ENCODE data around the gene FAM20A. TPM values are rescaled to one million over a fixed set of nuclear protein-coding genes. Genes with fewer than 3 reads are reported as not detected.
"Not testable (repeated sequence)": the region's sequence is repeated elsewhere in the genome, so short reads cannot be mapped to it uniquely, and the experiment has no call there.

FAM20A gene
- total RNA-seq, 1 donor from 2014 or later = not detected

DNA sequence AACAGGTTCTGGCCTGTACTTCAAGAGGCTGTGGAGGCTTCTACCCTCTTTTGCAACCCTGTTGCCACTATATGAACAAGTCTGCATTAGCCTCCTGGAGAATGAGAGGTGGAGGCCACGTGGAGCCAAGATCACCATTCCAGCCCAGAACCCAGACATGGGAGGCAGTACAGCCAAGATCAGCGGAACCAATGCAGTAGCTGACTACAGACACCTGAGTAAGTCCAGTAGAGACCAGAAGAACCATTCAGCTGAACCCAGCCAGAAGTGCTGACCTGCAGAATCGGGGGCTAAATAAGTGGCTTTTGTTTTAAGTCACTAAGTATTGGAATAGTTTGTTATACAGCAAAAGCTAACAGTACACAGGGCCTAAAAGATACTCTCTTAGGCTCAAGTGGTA is 12.1 kb downstream of the FAM20A start:
- DNase-seq (ENCODE audit: low read depth in 2 of 2) = no peak

DNA sequence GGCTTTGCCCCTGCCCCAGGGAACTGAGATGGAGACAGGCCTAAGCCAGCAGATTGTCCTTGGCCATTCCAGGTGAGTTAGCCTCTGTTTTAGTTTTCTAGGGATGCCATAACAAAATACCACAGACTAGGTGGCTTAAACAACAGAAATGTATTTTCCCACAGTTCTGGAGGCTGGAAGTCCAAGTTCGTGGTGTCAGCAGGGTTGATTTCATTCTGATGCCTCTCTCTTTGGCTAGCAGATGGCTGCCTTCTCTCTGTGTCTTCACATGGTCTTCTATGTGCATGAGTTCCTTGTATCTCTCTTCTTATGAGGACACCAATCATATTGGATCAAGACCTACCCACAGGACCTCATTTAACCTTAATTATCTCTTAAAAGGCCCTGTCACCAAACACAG is 12.8 kb downstream of the FAM20A start:
- DNase-seq (ENCODE audit: low read depth in 2 of 2) = no peak

DNA sequence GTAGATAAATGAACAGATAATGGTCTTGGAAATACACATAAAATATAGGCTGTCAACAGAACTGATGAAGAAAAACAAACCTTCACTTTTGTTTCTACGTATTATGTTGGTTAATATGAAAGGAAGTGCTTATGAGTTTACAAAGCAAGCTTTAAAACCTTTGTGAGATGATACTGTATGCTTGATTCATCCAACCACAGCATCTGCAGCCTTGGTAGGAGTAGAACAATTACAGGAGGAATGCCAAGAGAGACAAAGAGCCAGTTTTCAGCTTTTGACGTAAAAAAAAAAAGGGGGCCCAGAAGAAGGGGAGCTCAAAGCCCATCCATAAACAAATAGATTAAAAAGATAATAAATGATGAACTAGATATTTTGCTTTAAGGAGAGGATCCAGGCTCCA is 13.3 kb downstream of the FAM20A start:
- no peak for DNase-seq (ENCODE audit: low read depth in 2 of 2)

DNA sequence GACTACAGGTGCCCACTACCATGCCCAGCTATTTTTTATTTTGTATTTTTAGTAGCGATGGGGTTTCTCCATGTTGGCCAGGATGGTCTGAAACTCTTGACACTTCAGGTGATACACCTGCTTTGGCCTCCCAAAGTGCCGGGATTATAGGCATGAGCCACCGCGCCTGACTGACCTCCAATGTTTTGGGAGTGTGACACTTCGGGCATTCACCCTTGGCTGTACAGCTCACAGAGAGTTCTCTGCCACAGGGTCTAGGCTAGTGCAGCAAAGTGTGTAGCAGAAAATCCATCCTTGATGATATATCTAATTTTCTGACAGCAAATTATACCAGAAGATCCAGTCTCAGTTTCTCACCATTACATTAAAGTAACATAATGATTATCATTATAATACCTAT is 14.1 kb downstream of the FAM20A start:
- no peak for DNase-seq (ENCODE audit: low read depth in 2 of 2)

DNA sequence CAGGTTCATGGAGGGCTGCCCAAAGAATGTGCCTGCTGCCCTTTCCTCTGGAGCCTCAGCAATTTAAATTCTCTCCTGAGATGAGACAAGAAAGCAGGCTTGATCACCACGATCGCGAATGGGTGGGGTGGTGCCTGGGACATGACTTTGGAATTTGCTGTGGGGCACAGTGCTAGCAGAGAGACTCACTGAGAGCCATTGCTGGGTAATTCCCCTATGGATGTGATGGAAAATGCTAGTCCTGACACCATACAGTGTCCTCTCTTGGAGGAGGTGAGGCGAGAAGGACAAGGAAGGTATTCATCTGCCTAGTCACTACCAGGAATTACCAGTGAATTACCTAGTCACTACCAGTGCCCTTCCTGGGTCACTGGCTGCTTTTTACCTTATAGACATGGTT is 15.5 kb downstream of the FAM20A start:
- no peak for DNase-seq (ENCODE audit: low read depth in 2 of 2)

DNA sequence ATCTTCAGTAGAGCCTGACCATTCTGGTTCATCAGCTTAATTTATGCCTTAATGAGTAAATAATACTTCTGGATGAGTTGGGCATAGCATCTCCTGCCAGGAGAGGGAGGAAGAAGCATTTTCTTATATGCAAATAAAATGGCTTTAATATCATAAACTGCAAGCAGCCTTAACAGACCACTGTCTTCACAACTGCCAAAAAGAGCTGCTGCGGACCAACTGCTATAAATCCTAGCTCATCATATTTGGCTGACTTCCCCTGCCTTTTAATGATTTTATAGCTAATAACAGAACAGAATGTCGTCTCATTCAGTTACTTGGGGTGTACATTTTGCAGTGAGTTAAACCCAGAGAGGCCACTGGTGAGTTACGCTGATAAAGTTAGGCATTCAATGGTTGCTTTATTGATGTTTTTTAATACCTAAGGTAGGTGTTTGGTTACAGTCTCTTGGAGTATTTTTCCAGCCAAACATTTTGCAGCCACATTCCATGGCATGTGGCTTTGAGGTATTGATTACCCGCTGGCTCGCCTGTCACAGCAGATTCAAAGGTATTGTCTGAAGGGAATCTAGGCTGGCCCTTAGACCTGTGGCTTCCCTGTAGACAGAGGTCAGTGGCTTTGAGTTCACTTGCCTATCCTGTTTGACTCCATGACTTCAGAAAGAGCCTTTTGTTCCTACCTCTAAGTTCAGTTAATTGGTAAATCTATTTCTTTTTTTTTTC is 16.4 kb downstream of the FAM20A start:
- no peak for DNase-seq (ENCODE audit: low read depth in 2 of 2)

DNA sequence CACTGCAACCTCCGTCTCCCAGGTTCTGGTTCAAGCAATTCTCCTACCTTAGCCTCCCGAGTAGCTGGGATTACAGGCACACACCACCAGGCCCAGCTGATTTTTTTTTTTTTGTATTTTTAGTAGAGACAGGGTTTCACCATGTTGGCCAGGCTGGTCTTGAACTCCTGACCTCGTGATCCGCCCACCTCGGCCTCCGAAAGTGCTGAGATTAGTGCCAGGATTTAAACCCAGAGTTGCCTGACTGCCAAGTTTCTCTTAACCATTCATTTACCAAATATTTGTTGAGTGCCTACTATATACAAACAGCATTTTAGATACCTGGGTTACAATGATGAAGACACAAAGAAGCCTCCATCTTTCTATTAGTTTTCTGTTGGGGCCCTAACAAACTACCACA is 18.3 kb downstream of the FAM20A start:
- DNase-seq (ENCODE audit: low read depth in 2 of 2) = not testable (repeated sequence)

DNA sequence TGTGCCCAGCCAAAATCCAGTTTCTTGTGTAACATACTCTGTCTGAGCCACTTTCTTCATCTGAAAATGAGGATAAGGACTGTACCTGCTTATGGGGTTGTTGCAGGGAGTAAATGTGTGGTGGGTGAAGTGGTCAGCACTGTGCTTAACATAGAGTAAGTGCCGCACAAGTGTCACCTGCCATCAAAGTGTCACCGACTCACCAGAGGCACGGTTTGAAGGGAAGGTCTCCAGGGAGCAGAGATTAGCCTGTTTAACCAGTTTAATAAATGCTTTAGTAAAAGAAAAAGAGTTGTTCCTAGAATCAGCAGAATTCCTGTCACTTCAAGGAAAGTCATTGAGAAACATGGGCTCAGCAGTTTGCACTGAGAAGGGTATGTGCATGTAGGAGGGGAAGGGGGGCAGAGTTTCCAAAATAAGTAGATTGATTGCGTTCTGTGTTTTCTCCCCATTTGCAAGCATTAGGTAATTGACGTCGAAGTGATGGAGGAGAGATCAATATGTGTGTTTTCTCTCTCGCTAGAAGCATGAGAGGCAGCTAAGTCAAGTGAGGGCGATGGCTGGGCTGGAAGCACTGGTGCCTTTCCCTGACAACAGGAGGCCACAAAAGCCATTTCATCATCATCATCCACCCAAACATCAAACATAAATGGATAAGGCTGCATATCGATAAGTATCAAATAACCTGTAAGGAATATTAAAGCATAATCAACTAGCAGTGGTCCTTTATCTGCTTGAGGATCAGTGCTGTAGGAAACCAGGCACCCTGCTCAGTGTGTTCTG is 19.1 kb downstream of the FAM20A start:
- DNase-seq (ENCODE audit: low read depth in 2 of 2) = no peak

DNA sequence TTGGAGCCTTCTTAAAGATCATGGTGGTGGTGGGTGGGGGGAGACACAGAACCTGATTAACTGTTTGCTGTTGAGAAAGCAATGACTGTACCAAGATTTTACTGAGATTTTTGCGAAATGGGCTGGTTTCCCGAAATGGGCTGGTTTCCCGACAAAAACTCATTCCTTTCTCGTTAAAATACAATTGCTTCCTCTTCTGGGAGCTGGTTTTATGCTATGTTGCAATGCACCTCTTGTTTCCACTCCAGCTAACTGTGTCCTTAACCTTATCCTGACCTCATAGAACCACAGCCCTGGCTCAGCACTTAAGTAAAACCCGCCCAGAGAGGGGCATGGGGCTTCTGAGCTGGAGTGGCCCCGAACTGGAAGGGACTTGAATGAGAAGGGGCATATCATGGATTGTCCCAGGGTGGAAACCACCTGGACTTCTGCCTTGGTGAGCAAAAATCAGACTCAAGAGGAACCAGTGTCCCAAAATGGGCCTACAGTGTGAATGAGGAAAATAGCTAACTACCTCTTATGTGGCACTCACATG is 20.9 kb downstream of the FAM20A start:
- DNase-seq (ENCODE audit: low read depth in 2 of 2) = no peak

DNA sequence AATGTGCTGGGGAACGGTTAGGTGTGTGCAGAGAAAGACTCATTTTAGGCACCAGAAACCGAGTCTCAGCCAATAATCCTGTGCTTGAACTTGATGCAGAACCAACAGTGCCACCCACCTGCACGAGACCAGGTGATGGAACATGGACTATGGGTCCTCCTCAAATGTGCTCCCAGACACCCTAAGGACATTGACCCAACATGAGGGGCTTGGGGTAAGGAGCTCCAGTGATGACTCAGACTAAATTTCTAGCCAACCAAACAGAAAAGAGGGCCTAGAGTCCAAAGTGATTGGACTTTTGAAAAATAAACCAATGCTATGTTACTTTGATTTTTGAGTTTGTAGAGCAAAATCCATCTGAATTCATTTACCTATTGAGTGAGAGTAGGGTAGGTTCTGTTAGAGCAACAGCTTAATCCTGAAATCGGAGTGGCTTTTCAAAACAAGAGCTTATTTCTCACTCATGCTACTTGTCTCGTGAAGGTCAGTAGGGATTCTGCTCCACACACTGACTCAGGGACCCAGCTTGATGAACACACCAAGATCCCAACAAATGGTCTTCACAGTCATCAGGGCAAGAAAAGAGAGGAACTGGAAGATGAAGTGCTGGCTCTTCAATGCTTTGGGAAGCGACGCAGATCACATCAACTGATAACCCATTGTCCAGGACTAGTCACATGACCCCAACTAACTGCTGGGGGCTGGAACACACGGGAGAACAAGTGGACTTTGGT is 21.8 kb downstream of the FAM20A start:
- no peak for DNase-seq (ENCODE audit: low read depth in 2 of 2)

DNA sequence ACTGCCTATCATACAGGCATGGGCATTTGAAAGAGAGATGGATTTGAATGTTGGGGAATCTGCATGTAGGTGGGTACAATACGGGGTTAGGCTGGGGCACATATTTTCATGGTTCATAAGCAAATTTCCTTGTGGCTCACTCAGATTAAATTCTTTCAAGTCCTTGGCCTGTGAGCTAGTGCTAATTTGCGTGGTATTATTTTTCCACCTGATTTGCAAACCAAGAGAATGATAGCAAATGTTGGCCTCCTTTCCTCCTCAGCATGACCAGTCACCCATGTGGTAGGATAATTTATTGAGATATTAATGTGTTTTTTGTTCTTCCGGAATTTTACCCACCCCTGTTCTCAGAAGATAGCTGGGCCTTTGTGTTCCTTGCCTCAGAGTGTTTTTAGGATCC is 22.9 kb downstream of the FAM20A start:
- no peak for DNase-seq (ENCODE audit: low read depth in 2 of 2)

DNA sequence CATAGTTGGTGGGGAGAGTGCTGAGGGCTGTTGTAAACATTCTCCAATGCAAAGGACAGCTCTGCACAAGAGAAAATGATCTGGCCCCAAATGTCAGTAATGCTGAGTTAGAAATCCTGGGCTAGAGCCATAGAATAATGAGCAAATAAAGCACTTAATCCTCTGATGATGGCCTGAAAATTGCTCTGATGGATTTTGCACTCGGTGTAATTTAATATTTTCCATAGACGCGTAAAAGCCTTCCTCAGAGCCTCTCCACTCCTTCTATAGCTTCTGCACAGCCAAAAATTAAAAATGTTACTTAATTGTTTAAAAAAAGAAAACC is 23.7 kb downstream of the FAM20A start:
- DNase-seq (ENCODE audit: low read depth in 2 of 2) = no peak

DNA sequence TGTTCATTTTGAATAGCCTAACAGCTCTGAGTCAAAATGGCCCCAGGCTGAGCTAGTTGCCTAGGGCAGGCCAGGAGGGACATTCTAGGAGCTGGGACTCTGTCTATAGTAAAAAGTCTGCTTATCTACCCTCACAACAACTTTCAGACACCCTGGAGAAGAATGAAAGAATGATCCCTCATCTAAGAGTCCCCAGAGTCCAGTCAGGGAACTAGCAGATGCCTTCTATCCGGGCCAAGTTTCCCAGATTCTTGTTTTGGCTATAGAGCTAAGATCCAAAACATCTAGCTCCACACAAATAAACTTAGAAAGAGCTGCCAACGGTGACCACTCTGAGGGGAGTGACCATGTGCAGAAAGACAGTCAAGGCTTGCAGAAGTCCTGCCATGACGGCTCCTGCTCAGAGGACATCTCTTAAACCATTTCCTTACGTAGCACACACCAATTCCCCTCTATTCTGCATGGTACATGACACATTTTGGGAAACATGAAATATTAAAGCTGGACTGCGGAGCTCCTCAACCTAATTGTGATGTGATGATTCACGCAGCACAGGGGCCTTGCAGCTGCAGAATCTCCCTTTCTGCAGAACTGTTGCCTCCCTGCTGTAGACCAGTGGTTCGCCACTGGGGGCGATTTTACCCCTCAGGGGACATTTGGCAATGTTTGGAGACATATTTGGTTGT is 24.2 kb downstream of the FAM20A start:
- DNase-seq (ENCODE audit: low read depth in 2 of 2) = no peak

DNA sequence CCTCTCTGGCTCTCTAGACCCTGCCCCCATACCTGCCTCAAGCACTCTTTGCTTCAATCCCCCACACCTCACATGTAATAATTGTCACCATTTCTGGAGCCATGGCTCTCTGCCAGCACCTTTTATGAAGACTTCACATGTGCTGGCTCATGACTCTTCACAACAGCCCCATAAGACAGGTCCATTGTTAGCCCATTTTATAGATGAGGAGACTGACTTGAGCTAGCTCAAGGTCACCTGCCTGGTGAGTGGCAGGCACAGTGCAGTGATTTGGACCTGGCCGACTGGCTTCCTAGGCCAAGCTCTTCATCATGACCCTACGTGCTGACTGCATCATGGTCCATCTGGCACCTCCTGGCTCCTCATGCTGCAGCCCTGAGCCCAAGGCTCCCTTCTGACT is 25.0 kb downstream of the FAM20A start:
- no peak for DNase-seq (ENCODE audit: low read depth in 2 of 2)

DNA sequence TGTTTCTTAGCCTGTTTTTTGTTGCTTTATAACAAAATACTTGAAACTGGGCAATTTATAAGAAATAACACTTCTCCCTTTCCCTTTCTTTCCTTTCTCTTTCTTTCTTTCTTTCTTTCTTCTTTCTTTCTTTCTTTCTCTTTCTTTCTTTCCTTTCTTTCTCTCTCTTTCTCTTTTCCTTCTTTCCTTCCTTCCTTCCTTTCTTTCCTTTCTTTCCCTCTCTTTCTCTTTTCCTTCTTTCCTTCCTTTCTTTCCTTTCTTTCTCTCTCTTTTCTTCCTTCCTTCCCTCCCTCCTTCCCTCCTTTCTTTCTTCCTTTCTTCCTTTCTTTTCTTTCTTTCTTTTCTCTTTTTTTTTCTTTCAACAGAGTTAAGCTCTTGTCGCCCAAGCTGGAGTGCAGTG is 27.8 kb downstream of the FAM20A start:
- DNase-seq (ENCODE audit: low read depth in 2 of 2) = no peak

DNA sequence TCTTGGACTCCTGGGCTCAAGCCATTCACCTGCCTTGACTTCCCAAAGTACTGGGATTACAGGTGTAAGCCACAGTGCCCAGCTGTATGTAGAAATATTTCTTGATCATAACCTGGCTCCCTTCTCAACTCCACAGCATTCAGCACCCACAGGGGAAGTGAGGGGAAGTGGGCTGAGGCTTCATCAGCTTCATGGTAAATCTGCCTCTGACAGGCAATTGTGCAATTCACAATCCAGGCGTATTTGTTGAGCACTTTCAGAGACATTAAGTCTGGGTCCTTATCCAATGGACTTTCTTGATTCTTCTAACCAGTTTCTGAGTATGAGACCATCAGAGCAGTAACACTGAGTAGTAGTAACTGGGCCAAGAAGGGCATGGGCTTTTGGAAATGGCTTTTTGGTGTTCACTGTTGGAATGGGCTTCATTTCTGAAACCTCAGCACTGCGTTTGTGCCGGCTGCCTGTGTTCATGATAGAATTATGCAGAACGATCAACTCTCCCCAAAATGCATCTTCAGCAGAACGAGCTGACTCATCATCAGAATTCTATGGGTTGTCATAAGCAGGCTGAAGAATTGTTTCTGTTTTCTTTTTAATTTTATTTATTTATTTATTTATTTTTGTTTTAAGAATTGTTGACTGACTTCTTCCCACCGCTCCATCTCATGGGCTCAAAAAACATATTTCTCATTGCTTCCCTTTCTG is 28.9 kb downstream of the FAM20A start:
- no peak for DNase-seq (ENCODE audit: low read depth in 2 of 2)

DNA sequence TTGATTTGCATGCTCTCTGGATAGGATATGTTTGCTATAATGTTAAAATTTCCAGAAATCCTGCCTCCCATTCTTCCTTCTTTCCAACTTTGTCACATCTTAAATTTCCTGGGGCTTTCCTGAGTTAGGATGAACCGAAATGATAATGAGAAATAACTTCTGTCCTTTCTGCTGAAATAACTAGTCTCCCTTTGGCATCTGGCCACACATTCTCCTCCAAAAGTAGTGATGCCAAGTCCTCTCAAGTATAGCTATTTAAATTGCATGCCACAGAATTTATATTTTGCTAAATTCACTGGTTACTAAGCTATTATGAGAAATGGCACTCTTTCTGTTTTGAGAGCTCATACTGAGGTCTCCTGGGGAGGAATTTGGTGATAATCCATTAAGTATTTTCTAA is 30.6 kb downstream of the FAM20A start:
- DNase-seq (ENCODE audit: low read depth in 2 of 2) = no peak

DNA sequence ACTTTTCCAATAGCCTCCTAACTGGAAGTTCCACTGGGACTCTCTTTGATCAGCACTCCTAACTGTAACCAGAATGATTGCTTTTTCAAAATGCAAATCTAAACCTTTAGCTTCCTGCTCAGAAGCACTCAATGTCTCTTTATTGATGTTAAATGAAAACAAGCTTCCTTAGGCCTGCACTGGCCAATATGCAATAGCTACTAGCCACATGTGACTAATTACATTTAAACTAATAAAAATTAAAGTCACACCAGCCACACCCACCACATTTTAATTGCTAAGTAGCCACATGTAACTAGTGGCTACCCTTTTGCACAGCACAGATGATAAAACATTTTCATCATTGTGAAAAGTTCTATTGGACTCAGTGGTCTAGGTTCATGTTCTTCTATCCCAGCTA is 31.8 kb downstream of the FAM20A start:
- DNase-seq (ENCODE audit: low read depth in 2 of 2) = no peak

DNA sequence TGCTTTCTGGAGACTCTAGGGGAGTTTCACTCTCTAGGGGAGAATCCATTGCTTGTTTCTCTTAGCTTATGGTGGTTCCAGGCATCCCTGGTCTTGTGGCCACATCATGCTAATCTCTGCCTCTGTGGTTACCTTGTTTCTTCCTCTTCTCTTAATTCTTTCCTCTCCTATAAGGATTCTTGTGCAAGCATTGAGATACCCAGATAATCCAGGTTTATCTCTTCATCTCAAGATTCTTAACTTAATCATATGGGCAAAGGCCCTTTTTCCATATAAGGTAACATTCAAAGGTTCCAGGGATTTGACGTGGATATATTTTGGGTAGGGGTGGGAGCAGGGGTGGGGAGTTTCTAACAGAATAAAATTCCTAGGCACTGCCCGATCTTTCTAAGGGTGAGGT is 32.6 kb downstream of the FAM20A start:
- no peak for DNase-seq (ENCODE audit: low read depth in 2 of 2)

DNA sequence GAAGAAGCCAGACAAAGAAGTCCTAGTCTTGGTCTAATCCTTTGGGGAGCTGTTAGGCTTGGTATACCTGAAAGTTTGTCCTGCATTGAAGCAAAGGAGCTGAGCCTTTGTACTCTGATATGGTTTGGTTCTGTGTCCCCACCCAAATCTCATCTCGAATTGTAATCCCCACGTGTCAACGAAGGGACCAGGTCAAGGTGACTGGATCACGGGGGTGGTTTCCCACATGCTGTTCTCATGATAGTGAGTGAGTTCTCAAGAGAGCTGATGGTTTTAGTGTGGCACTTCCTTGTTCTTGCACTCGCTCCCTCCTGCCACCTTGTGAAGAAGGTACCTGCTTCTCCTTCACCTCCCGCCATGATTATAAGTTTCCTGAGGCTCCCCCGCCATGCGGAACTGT is 33.6 kb downstream of the FAM20A start:
- DNase-seq (ENCODE audit: low read depth in 2 of 2) = no peak

DNA sequence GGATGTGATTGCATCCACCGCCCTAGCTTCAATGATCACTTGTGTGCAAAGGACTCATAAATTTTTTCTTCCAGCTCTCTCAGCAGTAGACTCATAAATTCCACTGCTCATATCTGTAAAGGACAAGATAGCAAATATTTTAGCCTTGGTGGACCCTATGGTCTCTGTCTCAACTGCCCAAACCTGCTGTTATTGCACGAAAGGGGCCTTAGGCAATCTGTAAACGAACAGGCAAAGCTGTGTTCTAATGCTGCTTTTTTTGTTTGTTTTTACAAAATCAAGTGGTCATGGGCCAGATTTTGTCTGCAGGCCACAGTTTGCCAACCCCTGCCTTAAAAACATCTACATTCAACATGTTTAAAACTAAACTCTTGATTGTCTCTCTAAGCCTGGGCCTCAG is 34.1 kb downstream of the FAM20A start:
- no peak for DNase-seq (ENCODE audit: low read depth in 2 of 2)

DNA sequence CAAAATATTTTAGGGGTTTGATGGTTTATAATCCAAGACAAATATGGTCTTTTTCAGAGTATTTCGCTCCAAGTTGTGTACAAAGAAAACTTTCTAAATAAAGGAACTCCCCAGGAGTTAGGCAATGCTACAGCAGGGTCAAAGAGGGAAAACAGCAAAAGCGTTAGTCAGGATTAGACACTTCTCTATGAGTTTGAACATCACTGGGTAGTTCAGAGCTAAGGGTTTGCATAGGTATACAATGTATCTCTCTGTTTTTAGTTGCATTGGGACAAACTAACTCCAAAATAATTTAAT is 34.8 kb downstream of the FAM20A start:
- DNase-seq (ENCODE audit: low read depth in 2 of 2) = no peak

Measured in dermis microvascular lymphatic vessel endothelial cell (primary cell).